PC-3 (cell line): ENCODE data around the gene COLEC11. TPM values are rescaled to one million over a fixed set of nuclear protein-coding genes. Genes with fewer than 3 reads are reported as not detected.
"Not testable (repeated sequence)": the region's sequence is repeated elsewhere in the genome, so short reads cannot be mapped to it uniquely, and the experiment has no call there.

Experiments used
- ATAC-seq: fragments of 200-7000 bp; cut with Tn5 transposase; 2 replicates; pipeline ENCODE4 v1.9.1; 2020; ENCODE audit warnings: mild to moderate bottlenecking, moderate library complexity
- BruUV-seq: library from RNA; stranded (reverse); fragments of 400-500 nt; replicated peaks from 2 replicates; lab custom pipeline; 2021; lab: Mats Ljungman, UMichigan
- CTCF ChIA-PET: fragments of 300-600 bp; sonication (Branson Sonifier 250); formaldehyde crosslinking; loops from one replicate; lab custom pipeline; 2022; ENCODE audit warnings: antibody characterized with exemption; lab: Charles Lee
- POLR2A ChIA-PET: fragments of 300-600 bp; sonication (Branson Sonifier 250); formaldehyde crosslinking; loops from one replicate; lab custom pipeline; 2022; ENCODE audit warnings: antibody characterized with exemption; ENCODE audit not compliant: unreplicated experiment; lab: Charles Lee
- DNase-seq: peaks from one replicate; pipeline ENCODE4 v3.0.0-alpha.2; 2015
- H2AFZ ChIP-seq: fragments of 300-600 bp; sonication (generic); 2 replicates; pipeline ENCODE4 v1.6.0; 2016; ENCODE audit warnings: antibody characterized with exemption, low read length
- H3F3A ChIP-seq: fragments of 300-600 bp; sonication (generic); one replicate; pipeline ENCODE4 v1.6.0; 2017; ENCODE audit warnings: antibody characterized with exemption, low read length, control low read depth, mild to moderate bottlenecking; ENCODE audit not compliant: unreplicated experiment
- H3K27ac ChIP-seq: fragments of 300-600 bp; sonication (generic); 2 replicates; pipeline ENCODE4 v1.5.1; 2016; ENCODE audit warnings: mild to moderate bottlenecking, low read length
- H3K27me3 ChIP-seq: fragments of 300-600 bp; sonication (generic); 2 replicates; pipeline ENCODE4 v1.6.1; 2016; ENCODE audit warnings: low read length, mixed read lengths
- H3K36me3 ChIP-seq: fragments of 300-600 bp; sonication (generic); 2 replicates; pipeline ENCODE4 v1.6.1; 2016; ENCODE audit warnings: low read depth, mixed run types, low read length, mixed read lengths
- H3K4me1 ChIP-seq: fragments of 300-600 bp; sonication (generic); 2 replicates; pipeline ENCODE4 v1.5.1; 2016; ENCODE audit warnings: low read length; ENCODE audit not compliant: insufficient read depth
- H3K4me2 ChIP-seq: fragments of 300-600 bp; sonication (generic); 2 replicates; pipeline ENCODE4 v1.6.0; 2016; ENCODE audit warnings: low read length
- H3K4me3 ChIP-seq: fragments of 300-600 bp; sonication (generic); 2 replicates; pipeline ENCODE4 v1.5.1; 2016; ENCODE audit warnings: mild to moderate bottlenecking, low read length, mixed read lengths
- H3K79me2 ChIP-seq: fragments of 300-600 bp; sonication (generic); 2 replicates; pipeline ENCODE4 v1.6.1; 2017; ENCODE audit warnings: low read length, mixed read lengths
- H3K9ac ChIP-seq: fragments of 300-600 bp; sonication (generic); 2 replicates; pipeline ENCODE4 v1.6.0; 2016; ENCODE audit warnings: mild to moderate bottlenecking, low read length
- H3K9me2 ChIP-seq: fragments of 300-600 bp; sonication (generic); replicated peaks from 2 replicates; pipeline ENCODE4 v1.6.1; 2016; ENCODE audit warnings: mixed run types, low read length, mixed read lengths
- H3K9me3 ChIP-seq: fragments of 300-600 bp; sonication (generic); 2 replicates; pipeline ENCODE4 v1.6.1; 2016; ENCODE audit warnings: low read length, mixed read lengths
- H4K20me1 ChIP-seq: fragments of 300-600 bp; sonication (generic); 2 replicates; pipeline ENCODE4 v1.6.1; 2016; ENCODE audit warnings: low read length, mixed read lengths
- CTCF ChIP-seq: fragments of 300-600 bp; sonication (generic); conservative IDR thresholded peaks from 2 replicates; pipeline ENCODE4 v1.5.1; 2017; ENCODE audit warnings: antibody characterized with exemption, low read depth, mild to moderate bottlenecking, low read length
- EZH2 ChIP-seq: fragments of 300-600 bp; sonication (generic); IDR thresholded peaks from one replicate; pipeline ENCODE4 v1.6.1; 2017; ENCODE audit warnings: antibody characterized with exemption, mild to moderate bottlenecking, low read length; ENCODE audit not compliant: unreplicated experiment
- EZH2phosphoT487 ChIP-seq: fragments of 300-600 bp; sonication (generic); IDR thresholded peaks from 2 replicates; pipeline ENCODE4 v1.6.1; 2018; ENCODE audit warnings: mild to moderate bottlenecking, antibody characterized with exemption, low read length, borderline replicate concordance
- intact Hi-C: fragments of 100-400 bp; cut with micrococcal nuclease; formaldehyde crosslinking; loops from 2 replicates; pipeline ENCODE4 v1.9.0; 2023
- total RNA-seq: library from RNA; depleted of rRNA; stranded (reverse); fragments of >200 nt; gene quantifications from 2 replicates; pipeline ENCODE4 v1.2.3, GENCODE V29; 2014

COLEC11 gene
- total RNA-seq, 1 experiment from 2014 or later = 0.44 TPM

DNA sequence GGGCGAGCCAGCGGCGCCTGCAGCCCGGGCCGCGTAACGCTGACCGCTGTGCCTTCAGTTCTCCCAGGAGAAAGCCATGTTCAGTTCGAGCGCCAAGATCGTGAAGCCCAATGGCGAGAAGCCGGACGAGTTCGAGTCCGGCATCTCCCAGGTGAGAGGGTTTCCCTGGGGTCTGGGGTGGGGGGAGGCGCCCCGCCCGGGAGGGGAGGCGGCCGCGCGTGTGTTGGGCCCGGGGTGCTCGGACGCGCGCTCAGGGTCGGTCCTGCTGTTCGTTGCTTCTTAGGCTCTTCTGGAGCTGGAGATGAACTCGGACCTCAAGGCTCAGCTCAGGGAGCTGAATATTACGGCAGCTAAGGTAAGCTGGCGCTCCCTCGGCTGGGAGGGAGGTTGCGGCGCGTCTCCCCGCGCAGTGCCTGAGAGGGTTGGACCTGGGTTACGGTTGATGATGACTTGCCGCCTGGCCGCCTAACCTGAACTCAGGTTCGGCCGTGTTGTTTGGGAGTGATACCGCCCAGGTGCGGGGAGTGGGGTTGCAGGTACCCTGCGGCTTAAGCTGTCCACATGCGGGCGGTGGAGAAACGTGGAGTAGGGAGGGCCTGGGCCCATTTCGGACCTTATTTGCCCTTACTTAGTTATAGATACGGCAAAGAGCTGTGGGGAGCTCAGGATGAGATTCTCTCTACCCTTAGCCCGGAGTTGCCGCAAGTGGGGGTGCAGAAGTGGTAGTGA lies 19.2 kb upstream of the COLEC11 start:
- CTCF ChIA-PET = no interaction called here
- TF ChIP-seq EZH2 (no peak), EZH2phosphoT487 (no peak), CTCF (no peak)
- Histone ChIP-seq H3K9me3 (no peaks in the 10 kb centered on the region), H3F3A (peaks cover 5% of the 10 kb centered on the region), H3K9me2 (no peaks in the 10 kb centered on the region), H3K4me2 (peak overlapping the region; percentile 98), H3K9ac (peak overlapping the region; percentile 99), H3K79me2 (peaks cover 58% of the 10 kb centered on the region), H3K36me3 (peaks cover 48% of the 10 kb centered on the region), H4K20me1 (peaks cover 49% of the 10 kb centered on the region), H2AFZ (peak overlapping the region; percentile 42; the same call in 1 of the 2 replicates), H3K4me1 (peaks cover 30% of the 10 kb centered on the region), H3K27me3 (no peaks in the 10 kb centered on the region), H3K4me3 (peak overlapping the region; percentile 100), H3K27ac (peak overlapping the region; percentile 35)
- POLR2A ChIA-PET = no interaction called here
- BruUV-seq = TSS peak; percentile 41
- peak; percentile 21 for ATAC-seq
- intact Hi-C loops = loop anchor here (1.0 to 5.0 kb wide), 3 partner anchors 17 to 198 kb away; partner anchors contain the start of genes ADI1, EIPR1, RNASEH1 and TRAPPC12
- DNase-seq = no peak

- peaks cover 54% of the 10 kb centered on the region for H3K36me3 ChIP-seq
- DNase-seq, CTCF ChIA-PET, H3K9me3 ChIP-seq, H3K9me2 ChIP-seq, H3F3A ChIP-seq, BruUV-seq, H2AFZ ChIP-seq, POLR2A ChIA-PET, H3K27me3 ChIP-seq, ATAC-seq: not testable (repeated sequence)
- peaks cover 64% of the 10 kb centered on the region for H3K79me2 ChIP-seq
- peak overlapping the region; percentile 100 for H3K4me3 ChIP-seq
- intact Hi-C loops = loop anchor here (5.0 kb wide), 2 partner anchors 59 to 199 kb away; partner anchors contain the start of genes ADI1, EIPR1 and TRAPPC12
- peaks cover 30% of the 10 kb centered on the region for H3K4me1 ChIP-seq
- peak overlapping the region; percentile 99 for H3K9ac ChIP-seq
- 0 out of 2 replicates have a peak overlapping the region, but pooled peaks have one; percentile 35 for H3K27ac ChIP-seq
- peak overlapping the region; percentile 98 for H3K4me2 ChIP-seq
- H4K20me1 ChIP-seq = peaks cover 55% of the 10 kb centered on the region
Observed at GRCh38 chr2:3576263-3576630, 18.7 kb upstream of the COLEC11 start.

DNA sequence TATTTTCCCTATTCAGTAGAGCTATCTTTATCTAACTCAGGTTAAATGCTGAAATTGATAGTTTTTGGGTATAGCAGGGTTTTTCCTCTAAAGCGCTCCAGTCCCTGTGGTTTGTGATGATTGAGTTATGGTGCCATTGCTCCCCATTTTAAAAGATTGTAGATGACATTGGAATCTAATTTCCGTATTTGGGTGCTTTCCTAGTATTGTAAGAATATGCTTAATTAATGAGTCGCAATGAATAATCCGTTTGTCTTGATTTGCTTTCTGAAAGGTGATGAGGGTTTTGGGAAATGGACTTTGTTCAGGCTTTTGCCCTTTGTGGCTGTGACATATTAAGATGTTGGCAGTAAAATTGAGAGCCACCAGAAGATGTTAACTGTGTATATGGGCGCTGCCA lies 15.9 kb upstream of the COLEC11 start:
- no peaks in the 10 kb centered on the region for H3K9me3 ChIP-seq
- intact Hi-C loops = loop anchor here (2.0 to 5.0 kb wide), 3 partner anchors 62 to 202 kb away; partner anchors contain the start of genes ADI1, EIPR1 and TRAPPC12
- ChIA-PET POLR2A (interaction anchor here (0.5 kb wide), 1 partner anchor 60 kb away, joined by 3 read pairs; no protein-coding TSS in a partner anchor), CTCF (interaction anchor here (0.7 kb wide), 1 partner anchor 33 kb away, joined by 3 read pairs; no protein-coding TSS in a partner anchor)
- peaks cover 12% of the 10 kb centered on the region for H3F3A ChIP-seq
- peak overlapping the region; percentile 100 for H3K4me3 ChIP-seq
- no peak for DNase-seq
- no peaks in the 10 kb centered on the region for H3K27me3 ChIP-seq
- peaks cover 66% of the 10 kb centered on the region for H3K79me2 ChIP-seq
- no TSS peak for BruUV-seq
- peak overlapping the region; percentile 98 for H3K4me2 ChIP-seq
- peaks cover 64% of the 10 kb centered on the region for H4K20me1 ChIP-seq
- H3K36me3 ChIP-seq = peaks cover 71% of the 10 kb centered on the region
- TF ChIP-seq EZH2phosphoT487 (no peak), CTCF (no peak), EZH2 (no peak)
- H3K9me2 ChIP-seq = no peaks in the 10 kb centered on the region
- no peak for ATAC-seq
- no peak overlapping the region for H3K27ac ChIP-seq
- no peak overlapping the region for H3K9ac ChIP-seq
- H2AFZ ChIP-seq = no peak overlapping the region
- peaks cover 30% of the 10 kb centered on the region for H3K4me1 ChIP-seq
